Stimulated activated CD8-positive, alpha-beta memory T cell treated with anti-CD3 and anti-CD28 coated beads, Interleukin-4, amount 100 ng/mL, for 48 hours (primary cell): ENCODE measurements around the gene BANK1.

ENCODE experiments used
- DNase-seq: peaks from one replicate; pipeline ENCODE4 v3.0.0-alpha.2; 2020

Gene BANK1

GRCh38 chr4:102037566-102037965 lies 247.0 kb downstream of the BANK1 start:
- no peak for DNase-seq

DNA sequence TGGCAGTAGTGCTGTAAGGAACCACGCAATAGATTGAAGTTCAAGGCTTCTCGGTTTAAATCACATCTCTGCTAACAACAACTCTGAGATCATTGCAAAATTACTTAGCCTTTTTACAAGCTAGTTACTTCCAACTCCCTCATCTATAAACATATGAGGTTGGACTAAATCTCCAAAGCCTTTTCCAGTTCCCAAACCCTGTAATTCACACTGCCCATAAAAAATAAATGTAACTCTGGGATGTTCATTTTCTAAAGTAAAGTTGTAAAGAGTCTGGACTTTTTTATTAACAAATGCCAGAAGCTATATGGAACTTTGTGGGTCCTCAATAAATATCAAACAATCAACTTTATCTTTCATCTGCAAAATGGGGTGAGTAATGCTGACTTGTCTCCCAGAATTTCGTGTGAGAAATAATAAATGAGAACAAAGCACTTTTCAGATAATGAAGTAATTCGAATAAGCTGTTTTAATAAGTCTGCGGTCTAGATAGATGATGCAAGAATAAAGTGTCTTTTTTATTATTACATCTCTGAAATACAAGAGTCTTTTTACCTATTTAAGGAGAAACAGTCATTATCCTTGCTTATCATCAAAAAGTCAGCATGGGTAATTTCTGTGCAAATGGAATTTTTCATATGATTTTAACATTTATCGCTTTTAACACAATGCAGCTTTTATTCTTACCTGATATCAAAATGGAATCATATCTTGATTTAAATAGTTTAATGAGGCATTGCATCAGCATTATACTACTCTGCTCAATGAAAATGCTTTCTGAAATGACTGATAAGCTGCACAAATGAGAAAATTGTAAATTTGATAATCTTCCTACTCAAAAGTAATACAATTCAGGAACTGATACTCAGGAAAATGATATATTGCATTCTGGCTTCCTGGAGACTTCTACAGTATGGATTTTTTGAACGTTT lies 252.6 kb downstream of the BANK1 start:
- DNase-seq = no peak

DNA sequence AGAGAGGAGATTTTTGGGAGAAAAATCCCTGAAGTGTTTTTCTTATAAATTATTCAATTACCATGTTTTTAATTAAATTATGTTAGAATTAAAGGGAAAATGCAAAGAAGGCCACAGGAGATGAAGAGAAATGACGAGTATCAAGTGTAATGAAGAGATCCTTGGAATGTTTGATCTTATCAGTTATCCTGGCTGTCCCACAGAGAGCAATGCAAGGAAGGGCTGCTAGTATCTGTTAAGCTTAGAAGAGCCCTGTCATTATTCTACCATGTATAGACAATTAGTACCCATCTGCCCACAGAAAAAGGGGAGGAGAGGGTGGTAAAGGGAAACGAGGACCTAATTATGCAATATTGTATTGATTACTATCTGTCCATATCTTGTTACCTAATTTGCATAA lies 257.1 kb downstream of the BANK1 start:
- DNase-seq = no peak

DNA sequence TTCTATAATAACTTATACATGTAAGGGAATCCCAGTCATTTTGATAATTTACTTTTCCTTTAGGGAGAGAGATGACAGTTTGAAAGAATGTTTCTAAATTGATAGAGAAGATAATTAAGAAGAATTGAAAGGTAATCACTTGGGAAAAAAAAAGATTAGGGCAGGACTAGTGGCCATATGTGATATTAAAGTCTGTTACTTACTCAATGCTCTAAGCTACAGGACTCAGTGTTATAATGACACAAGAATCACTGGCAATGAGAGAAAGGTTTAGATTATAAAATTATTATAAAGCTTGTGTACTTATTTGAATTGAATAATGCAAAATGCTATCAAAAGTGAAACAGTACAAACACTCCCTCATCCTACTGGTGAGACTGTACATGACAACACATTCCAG lies 265.3 kb downstream of the BANK1 start:
- no peak for DNase-seq

DNA sequence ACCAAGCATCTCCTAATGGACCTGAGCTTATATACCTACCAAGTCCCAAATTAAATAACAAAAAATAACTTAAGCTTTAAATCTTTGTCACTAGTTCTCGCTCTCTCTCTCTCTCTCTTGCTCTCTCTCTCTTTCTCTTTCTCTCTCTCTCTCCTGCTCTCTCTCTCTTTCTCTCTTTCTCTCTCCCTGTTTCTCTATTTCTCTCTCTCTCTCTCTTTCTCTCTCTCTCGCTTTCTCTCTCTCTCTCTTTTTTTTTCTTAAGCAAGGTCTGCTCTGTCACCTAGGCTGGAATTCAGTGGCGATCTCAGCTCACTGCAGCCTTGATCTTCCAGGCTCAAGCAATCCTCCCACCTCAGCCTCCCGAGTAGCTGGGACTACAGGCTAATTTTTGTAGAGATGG lies 266.6 kb downstream of the BANK1 start:
- no peak for DNase-seq

- DNase-seq = no peak
Measured at GRCh38 chr4:102061133-102061532, 270.6 kb downstream of the BANK1 start.

- DNase-seq = no peak
Measured at GRCh38 chr4:102064747-102065442, 274.4 kb downstream of the BANK1 start.

DNA sequence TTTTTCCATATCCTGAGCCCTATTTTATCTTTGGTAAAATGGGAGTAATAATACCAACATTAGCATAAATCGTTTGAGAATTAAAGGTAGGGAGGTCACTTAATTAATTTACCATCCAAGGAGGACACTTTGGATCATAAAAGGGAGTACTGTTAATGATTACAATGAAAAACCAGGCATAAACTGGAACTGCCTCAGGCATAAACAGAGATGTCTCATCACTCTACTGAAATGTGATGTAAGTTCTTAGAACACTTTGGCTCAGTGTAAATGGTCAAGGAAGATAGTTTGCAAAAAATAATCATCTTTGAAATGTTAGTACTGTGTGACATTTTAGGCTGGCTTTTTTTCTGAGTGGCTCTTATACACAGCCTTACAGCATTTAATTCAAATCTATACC lies 286.1 kb downstream of the BANK1 start:
- no peak for DNase-seq

DNA sequence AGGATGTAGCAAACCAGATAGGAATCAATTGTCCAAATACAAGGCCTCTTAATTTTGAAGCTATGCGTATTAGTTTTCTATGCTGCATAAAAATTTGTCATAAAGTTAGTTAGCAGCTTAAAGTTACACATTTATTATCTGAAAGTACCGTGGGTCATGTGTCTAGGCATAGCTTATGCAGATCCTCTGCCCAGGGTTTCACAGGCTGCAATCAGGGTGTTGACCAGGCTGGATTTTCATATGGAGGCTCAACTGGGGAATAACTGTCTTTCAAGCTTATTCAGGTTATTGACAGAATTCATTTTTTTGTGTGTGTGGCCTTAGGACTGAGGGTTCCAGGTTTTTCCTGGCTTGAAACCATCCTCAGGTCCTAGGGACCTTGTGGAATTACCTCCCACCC lies 289.7 kb downstream of the BANK1 start:
- no peak for DNase-seq

- no peak for DNase-seq
Measured at GRCh38 chr4:102089850-102090621, 299.5 kb downstream of the BANK1 start.

GRCh38 chr4:102091656-102092055 lies 301.1 kb downstream of the BANK1 start:
- no peak for DNase-seq

- DNase-seq = no peak
Measured at GRCh38 chr4:102094481-102094880, 304.0 kb downstream of the BANK1 start.

DNA sequence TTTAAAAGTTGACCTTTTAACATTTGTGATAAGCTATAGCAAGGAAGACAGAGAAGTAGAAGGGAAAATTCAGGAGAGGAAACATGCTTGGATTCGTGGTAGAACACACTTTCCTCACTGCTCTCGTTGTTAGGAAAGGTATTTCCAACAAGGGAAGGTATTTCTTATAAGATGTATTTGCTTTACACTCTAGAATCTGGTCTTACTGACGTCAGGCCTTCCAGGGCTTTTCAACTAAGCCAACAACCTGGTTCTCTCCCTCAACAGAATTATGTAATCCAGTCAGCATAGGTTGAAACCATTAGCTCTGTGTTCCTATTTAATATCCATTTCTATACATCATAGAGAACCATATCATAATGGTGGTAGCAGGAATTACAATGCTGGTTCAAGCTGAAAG lies 312.8 kb downstream of the BANK1 start:
- DNase-seq = no peak

DNA sequence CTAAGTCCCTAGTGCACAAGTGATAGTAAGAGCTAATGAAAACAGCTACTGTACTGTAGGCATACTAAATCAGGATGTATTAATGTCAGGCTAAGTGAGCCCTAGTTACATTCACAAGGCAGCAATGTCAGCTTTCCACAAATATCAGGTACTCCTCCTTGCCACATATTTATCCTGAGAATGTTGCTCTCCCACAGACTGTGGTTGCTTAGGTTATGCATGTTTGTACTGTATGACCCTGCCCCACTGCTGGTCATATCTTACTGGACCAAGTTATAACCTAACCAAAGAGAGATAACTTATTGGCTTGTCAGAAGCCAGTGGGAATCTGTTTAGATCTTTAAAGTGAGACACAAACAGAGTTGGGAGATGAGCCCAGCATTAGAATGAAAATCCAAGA lies 313.7 kb downstream of the BANK1 start:
- DNase-seq = no peak

GRCh38 chr4:102105983-102106382 lies 315.5 kb downstream of the BANK1 start:
- DNase-seq = no peak

GRCh38 chr4:102114118-102114630 lies 323.6 kb downstream of the BANK1 start:
- DNase-seq = no peak

DNA sequence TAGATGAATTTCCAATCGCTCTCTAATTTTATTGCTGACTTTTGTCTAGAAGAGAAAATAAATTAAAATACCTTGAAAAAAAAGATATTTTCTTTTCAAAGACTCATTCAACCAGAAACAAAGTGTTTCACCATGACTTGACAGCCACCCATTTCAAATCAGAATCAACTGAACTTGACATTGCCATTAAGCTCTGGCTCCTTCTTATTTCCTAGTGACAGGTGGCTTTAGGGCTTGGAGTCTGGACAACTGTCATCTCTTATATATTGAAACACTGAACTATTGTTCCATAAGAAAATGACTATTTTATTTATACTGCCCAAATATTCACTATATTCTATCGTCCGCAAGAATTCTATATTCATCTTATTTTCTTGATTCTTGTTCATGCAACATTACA lies 325.6 kb downstream of the BANK1 start:
- no peak for DNase-seq

DNA sequence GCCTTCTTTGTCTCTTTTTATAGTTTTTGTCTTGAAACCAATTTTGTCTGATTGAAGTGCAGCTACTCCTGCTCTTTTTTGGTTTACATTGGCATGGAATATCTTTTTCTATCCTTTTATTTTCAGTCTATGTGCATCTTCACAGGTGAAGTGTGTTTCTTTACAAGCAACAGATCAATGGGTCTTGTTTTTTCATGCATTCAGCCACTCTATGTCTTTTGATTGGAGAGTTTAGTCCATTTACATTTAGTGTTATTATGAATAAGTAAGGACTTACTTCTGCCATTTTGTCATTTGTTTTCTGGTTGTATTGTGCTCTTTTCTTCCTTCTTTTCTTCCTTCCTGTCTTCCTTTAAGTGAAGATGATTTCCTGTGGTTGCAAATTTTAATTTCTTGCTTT lies 330.3 kb downstream of the BANK1 start:
- no peak for DNase-seq
